Neuronal stem cell (in vitro differentiated cells): Measurements from ENCODE around the gene TTF2.

Source experiments
- DNase-seq: peaks from one replicate; pipeline ENCODE4 v3.0.0-alpha.2; 2013; ENCODE audit warnings: low spot score
- H2AFZ ChIP-seq: one replicate; pipeline ENCODE4 v1.6.1; 2013; ENCODE audit warnings: mild to moderate bottlenecking, low read length, inconsistent platforms
- H2AK5ac ChIP-seq: 2 replicates; pipeline ENCODE4 v1.6.1; 2013; ENCODE audit warnings: low read depth, mild to moderate bottlenecking, inconsistent platforms, low read length, moderate library complexity, mixed read lengths
- H2BK120ac ChIP-seq: 2 replicates; pipeline ENCODE4 v1.6.1; 2013; ENCODE audit warnings: low read depth, mild to moderate bottlenecking, inconsistent platforms, low read length, moderate library complexity, mixed read lengths
- H2BK12ac ChIP-seq: one replicate; pipeline ENCODE4 v1.6.1; 2013; ENCODE audit warnings: low read length, inconsistent platforms
- H2BK15ac ChIP-seq: 2 replicates; pipeline ENCODE4 v1.6.1; 2013; ENCODE audit warnings: mild to moderate bottlenecking, low read length, inconsistent platforms, mixed read lengths
- H2BK5ac ChIP-seq: one replicate; pipeline ENCODE4 v1.6.1; 2013; ENCODE audit warnings: inconsistent platforms, mild to moderate bottlenecking, low read length, moderate library complexity
- H3K14ac ChIP-seq: one replicate; pipeline ENCODE4 v1.6.1; 2013; ENCODE audit warnings: low read length, inconsistent platforms
- H3K18ac ChIP-seq: 2 replicates; pipeline ENCODE4 v1.6.1; 2013; ENCODE audit warnings: low read length, inconsistent platforms
- H3K23ac ChIP-seq: 2 replicates; pipeline ENCODE4 v1.6.1; 2013; ENCODE audit warnings: low read depth, mild to moderate bottlenecking, mixed read lengths, low read length, inconsistent platforms; ENCODE audit not compliant: poor library complexity
- H3K27ac ChIP-seq: replicated peaks from 3 replicates; pipeline ENCODE4 v1.5.1; 2013; ENCODE audit warnings: low read length, inconsistent platforms
- H3K27me3 ChIP-seq, 3 experiments: 2 replicates each; pipeline ENCODE4 v1.6.1; 2013; ENCODE audit warnings: low read length in 3 of 3, mild to moderate bottlenecking in 2 of 3, inconsistent platforms in 1 of 3, low read depth in 1 of 3, mixed read lengths in 1 of 3, moderate library complexity in 1 of 3; ENCODE audit not compliant: control insufficient read depth in 3 of 3, insufficient read depth in 3 of 3
- H3K36me3 ChIP-seq, 2 donors: replicated peaks in 1 of 2; 2 replicates each; pipeline ENCODE4 v1.6.1; 2013; ENCODE audit warnings: low read length in 2 of 2; ENCODE audit not compliant: control insufficient read depth in 2 of 2, insufficient read depth in 2 of 2
- H3K4ac ChIP-seq: 2 replicates; pipeline ENCODE4 v1.6.1; 2013; ENCODE audit warnings: inconsistent platforms, mild to moderate bottlenecking, low read length, moderate library complexity
- H3K4me1 ChIP-seq, 2 donors: 1 replicate in 1 of 2; 2 replicates in 1 of 2; pipeline ENCODE4 v1.6.1; 2013; ENCODE audit warnings: low read length in 2 of 2, low read depth in 1 of 2; ENCODE audit not compliant: control insufficient read depth in 2 of 2, insufficient read depth in 1 of 2
- H3K4me2 ChIP-seq: one replicate; pipeline ENCODE4 v1.6.1; 2013; ENCODE audit warnings: mild to moderate bottlenecking, low read length, inconsistent platforms; ENCODE audit not compliant: insufficient read depth, poor library complexity, severe bottlenecking
- H3K4me3 ChIP-seq, 2 donors: 2 replicates each; pipeline ENCODE4 v1.5.1; 2013; ENCODE audit warnings: low read length in 2 of 2, mild to moderate bottlenecking in 2 of 2, inconsistent platforms in 1 of 2, moderate library complexity in 1 of 2
- H3K79me1 ChIP-seq: one replicate; pipeline ENCODE4 v1.6.1; 2013; ENCODE audit warnings: low read depth, mild to moderate bottlenecking, inconsistent platforms, low read length, moderate library complexity
- H3K9ac ChIP-seq: one replicate; pipeline ENCODE4 v1.6.1; 2013; ENCODE audit warnings: mild to moderate bottlenecking, low read depth, low read length, inconsistent platforms; ENCODE audit not compliant: poor library complexity
- H3K9me3 ChIP-seq, 2 donors: replicated peaks in 1 of 2; 2 replicates each; pipeline versions ENCODE3 to v1.6.1; 2013; ENCODE audit warnings: low read length in 2 of 2, mild to moderate bottlenecking in 2 of 2, inconsistent platforms in 1 of 2, low read depth in 1 of 2, mixed read lengths in 1 of 2, moderate library complexity in 1 of 2; ENCODE audit not compliant: control insufficient read depth in 2 of 2, insufficient read depth in 1 of 2
- H4K8ac ChIP-seq: one replicate; pipeline ENCODE4 v1.6.1; 2013; ENCODE audit warnings: low read depth, mild to moderate bottlenecking, inconsistent platforms, low read length, moderate library complexity
- H4K91ac ChIP-seq: one replicate; pipeline ENCODE4 v1.6.1; 2013; ENCODE audit warnings: low read length, low read depth, mild to moderate bottlenecking, inconsistent platforms; ENCODE audit not compliant: poor library complexity
- WGBS, 2 donors: extraction: QIAGEN DNeasy Blood & Tissue Kit; methylation state at CpG; one replicate each; pipeline ENCODE4 v1.1.7; 2013; ENCODE audit warnings: missing lambda C conversion rate in 2 of 2, mixed read lengths in 1 of 2; ENCODE audit not compliant: insufficient read length in 2 of 2, insufficient replicate concordance in 1 of 2; ENCODE audit errors: extremely low coverage in 2 of 2; 5-methylcytosine and 5-hydroxymethylcytosine counted together

Gene TTF2

GRCh38 chr1:117138106-117138505 is 78.0 kb downstream of the TTF2 start:
- H3K23ac ChIP-seq, result no peak overlapping the region
- H3K79me1 ChIP-seq, result no peaks in the 10 kb centered on the region
- peaks cover 10 to 12% of the 10 kb centered on the region in 2 donors for H3K4me1 ChIP-seq
- H3K36me3 ChIP-seq, result no peaks in the 10 kb centered on the region
- H4K91ac ChIP-seq, result no peak overlapping the region
- no peak overlapping the region for H3K18ac ChIP-seq
- H2BK12ac ChIP-seq, result no peak overlapping the region
- H2BK15ac ChIP-seq, result no peak overlapping the region
- no CpG with 5 or more reads among the region's 3 CpGs for WGBS, 2 donors
- H3K9me3 ChIP-seq, result no peaks in the 10 kb centered on the region
- no peak overlapping the region for H2BK5ac ChIP-seq
- H3K4me3 ChIP-seq, result no peak overlapping the region
- H3K9ac ChIP-seq, result no peak overlapping the region
- no peak overlapping the region for H4K8ac ChIP-seq
- no peak overlapping the region for H2AK5ac ChIP-seq
- H3K27me3 ChIP-seq, result no peaks in the 10 kb centered on the region
- no peak overlapping the region for H3K4ac ChIP-seq
- no peak overlapping the region for H3K4me2 ChIP-seq
- DNase-seq, result no peak
- no peak overlapping the region for H3K27ac ChIP-seq
- no peak overlapping the region for H2BK120ac ChIP-seq
- H3K14ac ChIP-seq, result no peak overlapping the region
- no peak overlapping the region for H2AFZ ChIP-seq

GRCh38 chr1:117138561-117138960 is 78.4 kb downstream of the TTF2 start:
- H3K9ac ChIP-seq, result no peak overlapping the region
- no peak overlapping the region for H3K4me2 ChIP-seq
- H3K18ac ChIP-seq, result no peak overlapping the region
- no peak overlapping the region for H2BK120ac ChIP-seq
- no peak overlapping the region for H4K8ac ChIP-seq
- peaks cover 10 to 12% of the 10 kb centered on the region in 2 donors for H3K4me1 ChIP-seq
- no peak overlapping the region for H2BK15ac ChIP-seq
- H3K14ac ChIP-seq, result no peak overlapping the region
- H2AK5ac ChIP-seq, result no peak overlapping the region
- H2BK5ac ChIP-seq, result no peak overlapping the region
- H3K27me3 ChIP-seq, result no peaks in the 10 kb centered on the region
- no peak overlapping the region for H3K4ac ChIP-seq
- no peak overlapping the region for H3K27ac ChIP-seq
- WGBS, 2 donors, result no CpG with 5 or more reads among the region's 1 CpG
- H4K91ac ChIP-seq, result no peak overlapping the region
- no peak overlapping the region for H3K23ac ChIP-seq
- no peak overlapping the region for H2AFZ ChIP-seq
- no peak overlapping the region for H2BK12ac ChIP-seq
- no peaks in the 10 kb centered on the region for H3K79me1 ChIP-seq
- H3K4me3 ChIP-seq, result no peak overlapping the region
- no peak for DNase-seq
- no peaks in the 10 kb centered on the region for H3K9me3 ChIP-seq
- H3K36me3 ChIP-seq, result no peaks in the 10 kb centered on the region

- Histone ChIP-seq H3K9me3 (no peaks in the 10 kb centered on the region), H3K4me3 (no peak overlapping the region), H4K91ac (no peak overlapping the region), H3K27me3 (no peaks in the 10 kb centered on the region), H3K4me1 (peaks cover 9 to 11% of the 10 kb centered on the region in 2 donors), H3K79me1 (no peaks in the 10 kb centered on the region), H3K27ac (no peak overlapping the region), H2AFZ (no peak overlapping the region), H2BK5ac (no peak overlapping the region), H3K4me2 (no peak overlapping the region), H3K4ac (no peak overlapping the region), H3K14ac (no peak overlapping the region), H3K23ac (no peak overlapping the region), H2BK15ac (no peak overlapping the region), H2AK5ac (no peak overlapping the region), H3K36me3 (no peaks in the 10 kb centered on the region), H3K18ac (no peak overlapping the region), H2BK120ac (no peak overlapping the region), H4K8ac (no peak overlapping the region), H2BK12ac (no peak overlapping the region), H3K9ac (no peak overlapping the region)
- no peak for DNase-seq
- no CpG with 5 or more reads among the region's 2 CpGs for WGBS, 2 donors
Measured at GRCh38 chr1:117142200-117142599, 82.1 kb downstream of the TTF2 start.

GRCh38 chr1:117143172-117143571 is 83.0 kb downstream of the TTF2 start:
- H2BK12ac ChIP-seq, result no peak overlapping the region
- H3K27ac ChIP-seq, result no peak overlapping the region
- H2AFZ ChIP-seq, result no peak overlapping the region
- no peaks in the 10 kb centered on the region for H3K79me1 ChIP-seq
- H3K27me3 ChIP-seq, result no peaks in the 10 kb centered on the region
- H3K23ac ChIP-seq, result no peak overlapping the region
- no peak overlapping the region for H4K91ac ChIP-seq
- no peak overlapping the region for H3K14ac ChIP-seq
- no peak for DNase-seq
- no peak overlapping the region for H3K18ac ChIP-seq
- no peak overlapping the region for H2AK5ac ChIP-seq
- no peak overlapping the region for H2BK120ac ChIP-seq
- H3K9me3 ChIP-seq, result no peaks in the 10 kb centered on the region
- H3K4me3 ChIP-seq, result no peak overlapping the region
- no peak overlapping the region for H2BK15ac ChIP-seq
- H2BK5ac ChIP-seq, result no peak overlapping the region
- H4K8ac ChIP-seq, result no peak overlapping the region
- H3K4me2 ChIP-seq, result no peak overlapping the region
- no peak overlapping the region for H3K4ac ChIP-seq
- no peak overlapping the region for H3K9ac ChIP-seq
- peaks cover 12% of the 10 kb centered on the region in 2 donors for H3K4me1 ChIP-seq
- H3K36me3 ChIP-seq, result no peaks in the 10 kb centered on the region
